Suprapubic skin (tissue), 4 donors: ENCODE results near the gene SERPINF2. TPM values are rescaled to one million over a fixed set of nuclear protein-coding genes. Genes with fewer than 3 reads are reported as not detected.

Source experiments
- DNase-seq, 2 donors: peaks; one replicate each; pipeline ENCODE4 v3.0.0-alpha.2; 2019; ENCODE audit warnings: low spot score in 2 of 2
- H3K27ac ChIP-seq: fragments of 200-600 bp; sonication (generic); one replicate; pipeline ENCODE4 v1.5.1; 2019
- H3K27me3 ChIP-seq: fragments of 200-600 bp; sonication (generic); one replicate; pipeline ENCODE4 v1.5.1; 2019
- H3K36me3 ChIP-seq: fragments of 200-600 bp; sonication (generic); one replicate; pipeline ENCODE4 v1.5.1; 2019
- H3K4me1 ChIP-seq: fragments of 200-600 bp; sonication (generic); one replicate; pipeline ENCODE4 v1.5.1; 2019
- H3K4me3 ChIP-seq: fragments of 200-600 bp; sonication (generic); one replicate; pipeline ENCODE4 v1.5.1; 2019; ENCODE audit warnings: mild to moderate bottlenecking
- H3K9me3 ChIP-seq: fragments of 200-600 bp; sonication (generic); one replicate; pipeline ENCODE4 v1.5.1; 2019
- CTCF ChIP-seq, 2 donors: fragments of 200-600 bp in 1 of 2; fragments of 450-650 bp in 1 of 2; sonication (generic) in 1 of 2; IDR thresholded peaks; one replicate each; pipeline ENCODE4 v1.5.1; 2016 to 2019; ENCODE audit warnings: antibody characterized with exemption in 2 of 2, mild to moderate bottlenecking in 1 of 2, moderate library complexity in 1 of 2
- EP300 ChIP-seq: sonication (generic); formaldehyde crosslinking; IDR thresholded peaks from one replicate; pipeline ENCODE4 v1.6.1; 2017; ENCODE audit warnings: antibody characterized with exemption
- POLR2A ChIP-seq, 2 donors: fragments of 450-650 bp; IDR thresholded peaks; one replicate each; pipeline ENCODE4 v1.6.1; 2017; ENCODE audit warnings: antibody characterized with exemption in 2 of 2, mild to moderate bottlenecking in 2 of 2, moderate library complexity in 2 of 2
- POLR2AphosphoS5 ChIP-seq, 3 donors: sonication (generic); formaldehyde crosslinking; IDR thresholded peaks; one replicate each; pipeline ENCODE4 v1.6.1; 2017; ENCODE audit warnings: antibody characterized with exemption in 3 of 3
- WGBS: methylation state at CpG from one replicate; pipeline ENCODE4 v1.1.5; 2018; 5-methylcytosine and 5-hydroxymethylcytosine counted together
- total RNA-seq, 4 donors: library from RNA; depleted of rRNA; stranded (reverse); fragments of >200 nt; gene quantifications; one replicate each; pipeline ENCODE4 v1.1.0, GENCODE V29; 2016

The SERPINF2 gene
- total RNA-seq, 4 donors from 2014 or later = 3.9 to 7.4 (median 5.9) TPM

GRCh38 chr17:1755252-1755826 is 12.7 kb downstream of the SERPINF2 start:
- Histone ChIP-seq H3K27me3 (no peaks in the 10 kb centered on the region), H3K36me3 (no peaks in the 10 kb centered on the region), H3K27ac (peak overlapping the region; percentile 25), H3K9me3 (no peaks in the 10 kb centered on the region), H3K4me3 (no peak overlapping the region), H3K4me1 (peaks cover 40% of the 10 kb centered on the region)
- DNase-seq = no peak
- 46% methylated on average over 8 of the region's 20 CpGs for WGBS
- no peak for TF ChIP-seq CTCF (IDR thresholded peaks at IDR 0.05)
- TF ChIP-seq EP300 = no peak
- no peak for TF ChIP-seq POLR2A (IDR thresholded peaks at IDR 0.05)
- no peak for TF ChIP-seq POLR2AphosphoS5 (IDR thresholded peaks at IDR 0.05)

- DNase-seq = no peak
- Histone ChIP-seq H3K9me3 (no peaks in the 10 kb centered on the region), H3K36me3 (no peaks in the 10 kb centered on the region), H3K27me3 (no peaks in the 10 kb centered on the region), H3K27ac (no peak overlapping the region), H3K4me1 (peaks cover 37% of the 10 kb centered on the region), H3K4me3 (no peak overlapping the region)
- no peak for TF ChIP-seq CTCF (IDR thresholded peaks at IDR 0.05)
- TF ChIP-seq POLR2AphosphoS5 (IDR thresholded peaks at IDR 0.05) = no peak
- TF ChIP-seq POLR2A (IDR thresholded peaks at IDR 0.05) = no peak
- no peak for TF ChIP-seq EP300
- WGBS = 53% methylated on average over 17 of the region's 17 CpGs
Observed at GRCh38 chr17:1755827-1756262, 13.2 kb downstream of the SERPINF2 start.

GRCh38 chr17:1758807-1759206 is 16.1 kb downstream of the SERPINF2 start:
- no peaks in the 10 kb centered on the region for H3K27me3 ChIP-seq

GRCh38 chr17:1759529-1759928 is 16.9 kb downstream of the SERPINF2 start:
- Histone ChIP-seq H3K27me3 (no peaks in the 10 kb centered on the region), H3K9me3 (no peaks in the 10 kb centered on the region), H3K36me3 (no peaks in the 10 kb centered on the region), H3K27ac (no peak overlapping the region), H3K4me1 (peaks cover 46% of the 10 kb centered on the region), H3K4me3 (no peak overlapping the region)
- DNase-seq = no peak
- WGBS = 50% methylated on average over 5 of the region's 5 CpGs
- TF ChIP-seq CTCF (IDR thresholded peaks at IDR 0.05) = no peak
- TF ChIP-seq EP300 = no peak
- no peak for TF ChIP-seq POLR2AphosphoS5 (IDR thresholded peaks at IDR 0.05)
- no peak for TF ChIP-seq POLR2A (IDR thresholded peaks at IDR 0.05)

More at GRCh38 chr17:1758807-1759206, 16.1 kb downstream of the SERPINF2 start:
- WGBS = 84% methylated on average over 15 of the region's 15 CpGs
- Histone ChIP-seq H3K4me3 (no peak overlapping the region), H3K9me3 (no peaks in the 10 kb centered on the region), H3K27ac (no peak overlapping the region), H3K4me1 (peaks cover 44% of the 10 kb centered on the region), H3K36me3 (no peaks in the 10 kb centered on the region)
- no peak for DNase-seq
- no peak for TF ChIP-seq POLR2AphosphoS5 (IDR thresholded peaks at IDR 0.05)
- no peak for TF ChIP-seq CTCF (IDR thresholded peaks at IDR 0.05)
- TF ChIP-seq POLR2A (IDR thresholded peaks at IDR 0.05) = no peak

- Histone ChIP-seq H3K27ac (peak overlapping the region; percentile 84), H3K4me3 (peak overlapping the region; percentile 49), H3K4me1 (peaks cover 54% of the 10 kb centered on the region), H3K9me3 (no peaks in the 10 kb centered on the region), H3K36me3 (no peaks in the 10 kb centered on the region), H3K27me3 (no peaks in the 10 kb centered on the region)
- 52% methylated on average over 17 of the region's 21 CpGs for WGBS
- no peak for TF ChIP-seq CTCF (IDR thresholded peaks at IDR 0.05)
- peak in 1 of 3 donors; percentile 53 for TF ChIP-seq POLR2AphosphoS5 (IDR thresholded peaks at IDR 0.05)
- no peak for TF ChIP-seq POLR2A (IDR thresholded peaks at IDR 0.05)
- no peak for TF ChIP-seq EP300
- no peak for DNase-seq
Observed at GRCh38 chr17:1762233-1762900, 19.7 kb downstream of the SERPINF2 start.
